ENCODE data around the gene NFIB. TPM values are rescaled to one million over a fixed set of nuclear protein-coding genes. Genes with fewer than 3 reads are reported as not detected.

The NFIB gene
- polyA plus RNA-seq, 1 experiment, result 0.47 TPM

GRCh38 chr9:14228602-14229001 lies 85.3 kb downstream of the NFIB start:
- no peaks in the 10 kb centered on the region for H3K27me3 ChIP-seq (ENCODE audit: control insufficient read depth, insufficient read depth, low read length)
- no peaks in the 10 kb centered on the region for H3K36me3 ChIP-seq (ENCODE audit: control insufficient read depth, insufficient read depth, low read length)
- POLR2A ChIA-PET, result no interaction called here
- no peak for TF ChIP-seq CTCF (IDR thresholded peaks at IDR 0.05; ENCODE audit: insufficient read depth, low read depth, low read length)
- CTCF ChIA-PET, result no interaction called here
- DNase-seq (ENCODE audit: low read depth), result no peak
- no peak overlapping the region for H3K4me3 ChIP-seq (ENCODE audit: low read depth, low read length)

- Histone ChIP-seq H3K27me3 (ENCODE audit: control insufficient read depth, insufficient read depth, low read length) (no peaks in the 10 kb centered on the region), H3K36me3 (ENCODE audit: control insufficient read depth, insufficient read depth, low read length) (no peaks in the 10 kb centered on the region), H3K4me3 (ENCODE audit: low read depth, low read length) (no peak overlapping the region)
- ChIA-PET POLR2A (no interaction called here), CTCF (interaction anchor here (1.0 kb wide), 1 partner anchor 23 kb away, joined by 3 read pairs; no protein-coding TSS in a partner anchor)
- TF ChIP-seq CTCF (IDR thresholded peaks at IDR 0.05; ENCODE audit: insufficient read depth, low read depth, low read length), result no peak
- DNase-seq (ENCODE audit: low read depth), result no peak
Measured at GRCh38 chr9:14226855-14227532, 86.9 kb downstream of the NFIB start.

- H3K36me3 ChIP-seq (ENCODE audit: control insufficient read depth, insufficient read depth, low read length), result no peaks in the 10 kb centered on the region
- no peaks in the 10 kb centered on the region for H3K27me3 ChIP-seq (ENCODE audit: control insufficient read depth, insufficient read depth, low read length)
- TF ChIP-seq CTCF (IDR thresholded peaks at IDR 0.05; ENCODE audit: insufficient read depth, low read depth, low read length), result no peak
- ChIA-PET CTCF (no interaction called here), POLR2A (no interaction called here)
- DNase-seq (ENCODE audit: low read depth), result no peak
- H3K4me3 ChIP-seq (ENCODE audit: low read depth, low read length), result no peak overlapping the region
Measured at GRCh38 chr9:14223081-14223480, 90.9 kb downstream of the NFIB start.

GRCh38 chr9:14222149-14222835 lies 91.6 kb downstream of the NFIB start:
- no peaks in the 10 kb centered on the region for H3K36me3 ChIP-seq (ENCODE audit: control insufficient read depth, insufficient read depth, low read length)
- no peak overlapping the region for H3K4me3 ChIP-seq (ENCODE audit: low read depth, low read length)
- CTCF ChIA-PET, result no interaction called here
- no peak for DNase-seq (ENCODE audit: low read depth)
- POLR2A ChIA-PET, result no interaction called here
- H3K27me3 ChIP-seq (ENCODE audit: control insufficient read depth, insufficient read depth, low read length), result no peaks in the 10 kb centered on the region
- no peak for TF ChIP-seq CTCF (IDR thresholded peaks at IDR 0.05; ENCODE audit: insufficient read depth, low read depth, low read length)

- no peak for TF ChIP-seq CTCF (IDR thresholded peaks at IDR 0.05; ENCODE audit: insufficient read depth, low read depth, low read length)
- peak; percentile 1 for DNase-seq (ENCODE audit: low read depth)
- Histone ChIP-seq H3K4me3 (ENCODE audit: low read depth, low read length) (no peak overlapping the region), H3K36me3 (ENCODE audit: control insufficient read depth, insufficient read depth, low read length) (no peaks in the 10 kb centered on the region), H3K27me3 (ENCODE audit: control insufficient read depth, insufficient read depth, low read length) (no peaks in the 10 kb centered on the region)
- CTCF ChIA-PET, result no interaction called here
- POLR2A ChIA-PET, result no interaction called here
Measured at GRCh38 chr9:14221558-14221957, 92.4 kb downstream of the NFIB start.

All from BJ (cell line).